Smooth muscle cell (in vitro differentiated cells): ENCODE results near the gene FFAR1. TPM values are rescaled to one million over a fixed set of nuclear protein-coding genes. Genes with fewer than 3 reads are reported as not detected.

Experiments
- DNase-seq: peaks from one replicate; lab custom pipeline; 2025; ENCODE audit not compliant: unreplicated experiment; lab: John Stamatoyannopoulos, UW
- H2AFZ ChIP-seq: fragments of 200-600 bp; sonication (generic); 2 replicates; pipeline ENCODE4 v1.6.0; 2016; ENCODE audit warnings: antibody characterized with exemption, low read depth, mild to moderate bottlenecking
- H3F3A ChIP-seq: fragments of 200-600 bp; sonication (generic); 2 replicates; pipeline ENCODE4 v1.6.0; 2017; ENCODE audit warnings: antibody characterized with exemption, low read depth
- H3K27ac ChIP-seq: fragments of 200-600 bp; sonication (generic); 2 replicates; pipeline ENCODE4 v1.5.1; 2016; ENCODE audit warnings: low read depth, mild to moderate bottlenecking
- H3K27me3 ChIP-seq: fragments of 200-600 bp; sonication (generic); 2 replicates; pipeline ENCODE4 v1.6.1; 2016; ENCODE audit warnings: low read depth, mild to moderate bottlenecking
- H3K36me3 ChIP-seq: fragments of 200-600 bp; sonication (generic); 2 replicates; pipeline ENCODE4 v1.5.1; 2016; ENCODE audit warnings: low read depth
- H3K4me1 ChIP-seq: fragments of 200-600 bp; sonication (generic); 2 replicates; pipeline ENCODE4 v1.5.1; 2016; ENCODE audit warnings: low read depth
- H3K4me2 ChIP-seq: fragments of 200-600 bp; sonication (generic); 2 replicates; pipeline ENCODE4 v1.6.0; 2016; ENCODE audit warnings: mild to moderate bottlenecking
- H3K4me3 ChIP-seq: fragments of 200-600 bp; sonication (generic); 2 replicates; pipeline ENCODE4 v1.5.1; 2016; ENCODE audit warnings: mild to moderate bottlenecking
- H3K79me2 ChIP-seq: fragments of 200-600 bp; sonication (generic); 2 replicates; pipeline ENCODE4 v1.6.0; 2016; ENCODE audit warnings: low read depth, mild to moderate bottlenecking
- H3K9ac ChIP-seq: fragments of 200-600 bp; sonication (generic); 2 replicates; pipeline ENCODE4 v1.6.0; 2016; ENCODE audit warnings: low read depth
- H3K9me3 ChIP-seq: fragments of 200-600 bp; sonication (generic); replicated peaks from 2 replicates; pipeline ENCODE4 v1.5.1; 2016; ENCODE audit warnings: low read depth
- H4K20me1 ChIP-seq: fragments of 200-600 bp; sonication (generic); 2 replicates; pipeline ENCODE4 v1.6.0; 2016; ENCODE audit warnings: low read depth
- WGBS: methylation state at CpG from one replicate; pipeline ENCODE4 v1.1.7; 2016; ENCODE audit warnings: low lambda C conversion rate; 5-methylcytosine and 5-hydroxymethylcytosine counted together
- polyA plus RNA-seq: library from polyadenylated mRNA; unstranded; fragments of >200 nt; fragmentation: Nextera tagmentation; extraction: Ambion mirVana; gene quantifications from 2 replicates; pipeline ENCODE4 v1.2.1, GENCODE V29; 2016
- total RNA-seq: library from RNA; depleted of rRNA; stranded (reverse); fragments of >200 nt; gene quantifications from 2 replicates; pipeline ENCODE4 v1.2.3, GENCODE V29; 2014
- TF ChIP-seq, protein P1 (sequence below): fragments of 200-600 bp; sonication (generic); IDR thresholded peaks from 2 replicates; pipeline ENCODE4 v1.5.1; 2017; ENCODE audit warnings: borderline replicate concordance, mild to moderate bottlenecking, antibody characterized with exemption; ENCODE audit not compliant: insufficient read depth, poor library complexity, severe bottlenecking

FFAR1 gene, protein sequence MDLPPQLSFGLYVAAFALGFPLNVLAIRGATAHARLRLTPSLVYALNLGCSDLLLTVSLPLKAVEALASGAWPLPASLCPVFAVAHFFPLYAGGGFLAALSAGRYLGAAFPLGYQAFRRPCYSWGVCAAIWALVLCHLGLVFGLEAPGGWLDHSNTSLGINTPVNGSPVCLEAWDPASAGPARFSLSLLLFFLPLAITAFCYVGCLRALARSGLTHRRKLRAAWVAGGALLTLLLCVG (N-terminal part only)
- not detected in 2 replicates for total RNA-seq
- polyA plus RNA-seq = not detected in 2 replicates

DNA sequence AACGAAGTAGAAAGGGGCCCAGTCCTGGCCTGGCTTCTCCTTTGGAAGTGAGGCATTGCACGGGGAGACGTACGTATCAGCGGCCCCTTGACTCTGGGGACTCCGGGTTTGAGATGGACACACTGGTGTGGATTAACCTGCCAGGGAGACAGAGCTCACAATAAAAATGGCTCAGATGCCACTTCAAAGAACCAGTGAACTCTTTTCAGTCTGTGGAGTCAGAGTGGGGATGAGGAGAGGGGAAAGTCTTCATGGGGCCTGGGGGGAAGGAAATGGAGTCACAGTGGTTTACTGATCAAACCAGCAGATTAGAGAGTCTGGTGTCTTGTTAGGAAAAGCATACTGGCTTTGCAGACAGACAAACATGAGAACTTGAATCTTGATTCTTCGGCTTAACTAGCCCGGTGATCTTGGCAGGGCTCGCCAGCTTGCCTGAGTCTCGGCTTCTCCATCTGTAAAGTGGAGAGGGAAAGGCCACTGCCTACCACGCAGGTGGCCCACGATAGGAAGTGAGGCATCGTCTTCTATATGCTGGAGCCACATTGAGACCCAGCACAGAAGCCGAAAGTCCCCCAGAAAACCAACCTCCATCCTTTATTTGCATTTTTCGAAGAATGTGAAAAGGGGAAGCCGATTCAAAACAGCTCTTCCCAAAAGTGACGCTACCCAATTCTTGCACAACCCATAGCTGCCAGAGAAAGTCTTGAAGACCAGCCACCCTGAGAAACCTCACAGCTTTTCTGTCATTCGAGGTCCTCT, at the start of gene FFAR1:
Gene FFAR1 (plus strand): TSS at position 732 of the 759 bp plus-strand sequence. CDS start 3,650 bp downstream, outside the sequence.
- H3F3A ChIP-seq = no peaks in the 10 kb centered on the region
- no peaks in the 10 kb centered on the region for H3K27me3 ChIP-seq
- no peaks in the 10 kb centered on the region for H4K20me1 ChIP-seq
- no peak within 1 kb of the TSS for H2AFZ ChIP-seq
- H3K4me2 ChIP-seq = no peak within 1 kb of the TSS
- no peaks in the 10 kb centered on the region for H3K9me3 ChIP-seq
- H3K79me2 ChIP-seq = no peaks in the 10 kb centered on the region
- H3K4me1 ChIP-seq = no peaks in the 10 kb centered on the region
- no peak within 1 kb of the TSS for H3K27ac ChIP-seq
- no peak within 1 kb of the TSS for H3K9ac ChIP-seq
- H3K4me3 ChIP-seq = no peak within 1 kb of the TSS
- TF ChIP-seq, protein P1, sequence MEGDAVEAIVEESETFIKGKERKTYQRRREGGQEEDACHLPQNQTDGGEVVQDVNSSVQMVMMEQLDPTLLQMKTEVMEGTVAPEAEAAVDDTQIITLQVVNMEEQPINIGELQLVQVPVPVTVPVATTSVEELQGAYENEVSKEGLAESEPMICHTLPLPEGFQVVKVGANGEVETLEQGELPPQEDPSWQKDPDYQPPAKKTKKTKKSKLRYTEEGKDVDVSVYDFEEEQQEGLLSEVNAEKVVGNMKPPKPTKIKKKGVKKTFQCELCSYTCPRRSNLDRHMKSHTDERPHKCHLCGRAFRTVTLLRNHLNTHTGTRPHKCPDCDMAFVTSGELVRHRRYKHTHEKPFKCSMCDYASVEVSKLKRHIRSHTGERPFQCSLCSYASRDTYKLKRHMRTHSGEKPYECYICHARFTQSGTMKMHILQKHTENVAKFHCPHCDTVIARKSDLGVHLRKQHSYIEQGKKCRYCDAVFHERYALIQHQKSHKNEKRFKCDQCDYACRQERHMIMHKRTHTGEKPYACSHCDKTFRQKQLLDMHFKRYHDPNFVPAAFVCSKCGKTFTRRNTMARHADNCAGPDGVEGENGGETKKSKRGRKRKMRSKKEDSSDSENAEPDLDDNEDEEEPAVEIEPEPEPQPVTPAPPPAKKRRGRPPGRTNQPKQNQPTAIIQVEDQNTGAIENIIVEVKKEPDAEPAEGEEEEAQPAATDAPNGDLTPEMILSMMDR = no peak
- 84% methylated on average over 18 of the region's 18 CpGs for WGBS
- DNase-seq = no peak
- H3K36me3 ChIP-seq = no peaks in the 10 kb centered on the region

DNA sequence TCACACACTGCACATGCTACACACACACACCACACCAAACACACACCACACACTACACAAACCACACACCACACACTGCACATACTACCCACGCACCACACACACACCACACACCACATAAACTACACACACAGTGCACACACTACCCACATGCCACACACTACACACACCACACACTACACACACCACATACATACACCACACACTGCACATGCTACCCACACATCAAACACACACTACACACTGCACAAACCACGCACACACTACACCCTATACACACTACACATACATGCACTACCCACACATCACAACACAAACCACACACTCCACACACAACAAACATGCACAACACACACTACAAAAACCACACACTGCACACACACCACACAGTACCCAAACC, 49.8 kb upstream of the FFAR1 start:
- H3K27me3 ChIP-seq = no peaks in the 10 kb centered on the region
- no peaks in the 10 kb centered on the region for H3K36me3 ChIP-seq
- no peak overlapping the region for H3K9ac ChIP-seq
- 100% methylated on average over 2 of the region's 2 CpGs for WGBS
- TF ChIP-seq, protein P1 = no peak
- no peak overlapping the region for H3K4me2 ChIP-seq
- H3K4me3 ChIP-seq = no peak overlapping the region
- H3F3A ChIP-seq = no peaks in the 10 kb centered on the region
- H2AFZ ChIP-seq = no peak overlapping the region
- H3K27ac ChIP-seq = no peak overlapping the region
- H3K9me3 ChIP-seq = no peaks in the 10 kb centered on the region
- DNase-seq = no peak
- H3K79me2 ChIP-seq = no peaks in the 10 kb centered on the region
- no peaks in the 10 kb centered on the region for H4K20me1 ChIP-seq
- no peaks in the 10 kb centered on the region for H3K4me1 ChIP-seq

DNA sequence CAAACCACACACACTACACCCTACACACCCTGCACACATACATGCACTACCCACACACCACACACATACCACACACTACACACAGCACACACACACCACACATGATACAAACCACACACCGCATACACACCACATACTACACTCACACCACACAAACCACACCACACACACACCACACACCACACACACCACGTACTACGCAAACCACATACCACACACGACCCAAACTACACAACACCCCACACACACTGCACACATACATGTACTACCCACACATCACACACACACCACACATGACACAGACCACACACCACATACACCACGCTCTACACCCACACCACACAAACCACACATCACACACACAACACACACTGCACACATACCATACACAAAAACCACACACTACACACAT, 49.1 kb upstream of the FFAR1 start:
- no peaks in the 10 kb centered on the region for H3K9me3 ChIP-seq
- H3K27ac ChIP-seq = no peak overlapping the region
- TF ChIP-seq, protein P1 = no peak
- no peak overlapping the region for H3K4me2 ChIP-seq
- H3K79me2 ChIP-seq = no peaks in the 10 kb centered on the region
- no peaks in the 10 kb centered on the region for H3K4me1 ChIP-seq
- H3K9ac ChIP-seq = no peak overlapping the region
- no peak overlapping the region for H3K4me3 ChIP-seq
- no peaks in the 10 kb centered on the region for H3F3A ChIP-seq
- no peaks in the 10 kb centered on the region for H3K27me3 ChIP-seq
- no peaks in the 10 kb centered on the region for H4K20me1 ChIP-seq
- WGBS = 98% methylated on average over 5 of the region's 5 CpGs
- no peaks in the 10 kb centered on the region for H3K36me3 ChIP-seq
- no peak overlapping the region for H2AFZ ChIP-seq
- DNase-seq = no peak
